Spleen (tissue), 7 donors: ENCODE data around the gene JADE1.

ENCODE experiments used
- POLR2A ChIP-seq, 3 donors: fragments of 450-650 bp; IDR thresholded peaks; one replicate each; pipeline ENCODE4 v1.5.1; 2017; ENCODE audit warnings: antibody characterized with exemption in 3 of 3, mild to moderate bottlenecking in 1 of 3
- POLR2AphosphoS5 ChIP-seq, 3 donors: sonication (generic); formaldehyde crosslinking; IDR thresholded peaks; one replicate each; pipeline ENCODE4 v1.5.1; 2017; ENCODE audit warnings: antibody characterized with exemption in 3 of 3
- TF ChIP-seq, protein P1 (sequence below), 11 experiments: fragments of 200-600 bp in 7 of 11; fragments of 450-650 bp in 4 of 11; sonication (generic) in 4 of 11; IDR thresholded peaks in 8 of 11; conservative IDR thresholded peaks in 3 of 11; 1 replicate in 7 of 11; 2 replicates in 4 of 11; pipeline versions ENCODE4 v1.4.0 to v1.8.0; 2016 to 2021; ENCODE audit warnings: antibody characterized with exemption in 11 of 11, inconsistent platforms in 4 of 11, mild to moderate bottlenecking in 1 of 11
- donor health status: DM: no; HTN: no; CAD: no; lungs with moderate emphysema.
- donor health status: DM: no; HTN: no; CAD: no.
- donor health status: DM: no; HTN: no; CAD: no.

DNA sequence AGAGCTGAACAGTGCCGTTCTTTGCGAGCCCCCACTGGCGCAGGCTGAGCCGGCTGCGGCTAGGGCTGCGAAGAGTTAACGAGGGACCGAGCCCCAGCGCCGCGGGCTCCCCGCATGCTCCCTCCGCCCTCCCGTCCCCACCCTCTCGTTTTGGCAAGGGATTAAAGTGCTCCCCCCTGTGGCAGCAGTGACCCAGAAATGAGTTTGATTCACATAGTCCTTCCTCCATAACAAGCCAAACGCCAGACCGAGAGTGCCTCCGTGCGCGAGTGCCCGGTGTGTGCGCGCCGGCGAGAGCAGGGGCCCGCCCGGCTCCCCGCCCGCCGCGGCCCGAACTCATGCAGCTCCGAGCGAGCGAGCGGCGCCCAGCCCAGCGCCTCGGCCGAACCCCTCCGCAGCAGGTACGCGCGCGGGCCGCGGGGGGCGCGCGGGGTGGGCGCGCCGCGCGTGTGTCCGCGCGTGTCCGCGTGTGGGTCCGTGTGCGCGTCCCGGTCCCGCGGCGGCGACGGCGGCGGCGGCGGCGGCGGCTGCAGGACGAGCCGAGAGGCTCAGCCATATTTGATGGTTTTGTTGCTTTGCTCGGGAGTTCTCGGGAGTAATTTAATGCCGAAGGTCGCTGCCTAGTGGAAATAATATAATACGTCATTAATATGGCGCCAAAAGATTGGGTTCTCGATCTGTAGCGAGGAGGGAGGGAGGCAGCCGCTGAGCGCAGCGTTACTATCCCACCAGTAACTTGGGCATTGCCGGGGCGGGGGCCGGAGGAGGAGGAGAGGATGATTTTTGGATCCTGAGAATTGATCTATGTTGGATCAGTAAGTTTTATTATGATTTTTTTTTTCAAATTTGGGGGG, at the start of gene JADE1:
- TF ChIP-seq, protein P1, sequence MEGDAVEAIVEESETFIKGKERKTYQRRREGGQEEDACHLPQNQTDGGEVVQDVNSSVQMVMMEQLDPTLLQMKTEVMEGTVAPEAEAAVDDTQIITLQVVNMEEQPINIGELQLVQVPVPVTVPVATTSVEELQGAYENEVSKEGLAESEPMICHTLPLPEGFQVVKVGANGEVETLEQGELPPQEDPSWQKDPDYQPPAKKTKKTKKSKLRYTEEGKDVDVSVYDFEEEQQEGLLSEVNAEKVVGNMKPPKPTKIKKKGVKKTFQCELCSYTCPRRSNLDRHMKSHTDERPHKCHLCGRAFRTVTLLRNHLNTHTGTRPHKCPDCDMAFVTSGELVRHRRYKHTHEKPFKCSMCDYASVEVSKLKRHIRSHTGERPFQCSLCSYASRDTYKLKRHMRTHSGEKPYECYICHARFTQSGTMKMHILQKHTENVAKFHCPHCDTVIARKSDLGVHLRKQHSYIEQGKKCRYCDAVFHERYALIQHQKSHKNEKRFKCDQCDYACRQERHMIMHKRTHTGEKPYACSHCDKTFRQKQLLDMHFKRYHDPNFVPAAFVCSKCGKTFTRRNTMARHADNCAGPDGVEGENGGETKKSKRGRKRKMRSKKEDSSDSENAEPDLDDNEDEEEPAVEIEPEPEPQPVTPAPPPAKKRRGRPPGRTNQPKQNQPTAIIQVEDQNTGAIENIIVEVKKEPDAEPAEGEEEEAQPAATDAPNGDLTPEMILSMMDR (IDR thresholded peaks at IDR 0.05 in 8 of 11, conservative IDR thresholded peaks at IDR 0.05 in 3 of 11) = peak; percentile 39 to 79 (median 65)
- TF ChIP-seq POLR2AphosphoS5 (IDR thresholded peaks at IDR 0.05) = peak; percentile 88 to 96 (median 93)
- TF ChIP-seq POLR2A (IDR thresholded peaks at IDR 0.05) = peak in 1 of 3 donors; percentile 81
